Measurements from ENCODE around the gene PKHD1. TPM values are rescaled to one million over a fixed set of nuclear protein-coding genes. Genes with fewer than 3 reads are reported as not detected.

Gene PKHD1
- total and polyA plus RNA-seq, 2 donors (not counting 1 experiment from before 2014, with no cell fraction given): not detected

DNA sequence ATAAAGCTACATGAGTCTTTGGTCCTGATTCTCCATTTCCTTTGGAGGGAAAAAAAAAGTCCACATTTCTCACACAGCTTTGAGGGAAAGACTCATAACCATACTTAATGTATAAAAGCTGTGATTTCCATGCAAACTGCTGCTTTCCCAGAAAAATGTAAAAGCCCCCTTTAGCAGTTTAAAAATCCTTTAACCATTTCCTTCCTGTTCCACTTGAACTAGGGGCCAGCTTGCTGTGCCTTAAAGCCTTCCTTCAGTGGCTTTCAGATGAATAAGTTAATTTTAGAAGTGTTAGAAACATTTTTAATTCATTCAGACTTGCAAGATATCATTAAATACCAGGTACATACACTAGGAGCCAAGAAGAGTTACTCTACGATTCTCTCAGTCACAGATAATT lies 273.5 kb downstream of the PKHD1 start:
- Mint-ChIP-seq H3K9me3 (ENCODE audit: insufficient read depth) (peaks cover 2% of the 10 kb centered on the region), H3K4me3 (no peak overlapping the region), H3K4me1 (no peaks in the 10 kb centered on the region), H3K27me3 (no peaks in the 10 kb centered on the region), H3K27ac (no peak overlapping the region)
- Histone ChIP-seq H3K27ac (ENCODE audit: low read length in 2 of 2) (no peak overlapping the region), H2AFZ (ENCODE audit: insufficient read depth, low read depth, low read length, poor library complexity, severe bottlenecking) (no peak overlapping the region), H3K79me2 (ENCODE audit: control insufficient read depth, insufficient read depth, low read length) (no peaks in the 10 kb centered on the region), H3K9ac (ENCODE audit: low read length) (no peak overlapping the region), H3K4me2 (replicated peaks; ENCODE audit: low read depth, low read length, poor library complexity, severe bottlenecking) (no peak overlapping the region), H3K9me3 (ENCODE audit: control extremely low read depth in 1 of 3, control insufficient read depth in 2 of 3, insufficient read depth in 1 of 3, low read length in 2 of 3) (no peaks in the 10 kb centered on the region), H3K4me1 (ENCODE audit: control insufficient read depth in 2 of 2, insufficient read depth in 2 of 2, low read length in 2 of 2) (no peaks in the 10 kb centered on the region), H4K20me1 (ENCODE audit: control insufficient read depth, insufficient read depth, low read length, poor library complexity, severe bottlenecking) (no peaks in the 10 kb centered on the region), H3K4me3 (ENCODE audit: control extremely low read depth in 1 of 5, extremely low read depth in 1 of 5, insufficient read depth in 1 of 5, low read depth in 2 of 5, low read length in 4 of 5) (no peak overlapping the region), H3K27me3 (replicated peaks in 1 of 4; ENCODE audit: control extremely low read depth in 1 of 4, control insufficient read depth in 3 of 4, insufficient read depth in 4 of 4, low read length in 3 of 4) (no peaks in the 10 kb centered on the region), H3K36me3 (replicated peaks in 1 of 2; ENCODE audit: control extremely low read depth in 1 of 2, control insufficient read depth in 1 of 2, extremely low read depth in 1 of 2, insufficient read depth in 2 of 2, low read length in 1 of 2) (no peaks in the 10 kb centered on the region)
- intact Hi-C loops (cut with micrococcal nuclease): no loop called here
- WGBS (ENCODE audit: insufficient coverage): 21% methylated on average over 1 of the region's 1 CpG
- no peak for TF ChIP-seq EZH2 (IDR thresholded peaks at IDR 0.05; ENCODE audit: borderline replicate concordance, insufficient read depth, low read depth, low read length, poor library complexity, severe bottlenecking)
- DNase-seq (no peak), ATAC-seq (ENCODE audit: low read depth) (no peak)
- ChIA-PET CTCF (no interaction called here), POLR2A (no interaction called here)

DNA sequence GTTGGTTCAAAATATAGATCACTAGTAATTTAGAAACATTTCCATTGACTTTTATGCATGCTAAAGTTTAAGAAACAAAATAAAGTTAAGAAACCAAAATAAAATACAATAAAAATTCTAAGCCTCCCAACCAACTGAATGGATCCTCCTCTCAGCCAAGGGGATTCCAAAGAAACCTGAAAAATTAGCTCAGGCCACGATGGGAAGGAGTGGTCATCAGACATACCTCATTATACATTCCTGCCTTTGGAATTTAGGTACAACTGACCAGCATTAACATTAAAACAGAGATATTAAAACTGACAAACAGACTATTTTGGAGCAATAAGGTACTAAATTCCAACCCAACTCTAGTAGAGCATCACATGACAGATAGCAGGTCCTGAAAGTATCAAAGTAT lies 275.2 kb downstream of the PKHD1 start:
- Histone ChIP-seq H3K4me2 (replicated peaks; ENCODE audit: low read depth, low read length, poor library complexity, severe bottlenecking) (no peak overlapping the region), H3K4me1 (ENCODE audit: control insufficient read depth in 2 of 2, insufficient read depth in 2 of 2, low read length in 2 of 2) (no peaks in the 10 kb centered on the region), H4K20me1 (ENCODE audit: control insufficient read depth, insufficient read depth, low read length, poor library complexity, severe bottlenecking) (no peaks in the 10 kb centered on the region), H3K27ac (ENCODE audit: low read length in 2 of 2) (no peak overlapping the region), H3K79me2 (ENCODE audit: control insufficient read depth, insufficient read depth, low read length) (no peaks in the 10 kb centered on the region), H3K9ac (ENCODE audit: low read length) (no peak overlapping the region), H3K27me3 (replicated peaks in 1 of 4; ENCODE audit: control extremely low read depth in 1 of 4, control insufficient read depth in 3 of 4, insufficient read depth in 4 of 4, low read length in 3 of 4) (no peaks in the 10 kb centered on the region), H3K36me3 (replicated peaks in 1 of 2; ENCODE audit: control extremely low read depth in 1 of 2, control insufficient read depth in 1 of 2, extremely low read depth in 1 of 2, insufficient read depth in 2 of 2, low read length in 1 of 2) (no peaks in the 10 kb centered on the region), H3K4me3 (ENCODE audit: control extremely low read depth in 1 of 5, extremely low read depth in 1 of 5, insufficient read depth in 1 of 5, low read depth in 2 of 5, low read length in 4 of 5) (no peak overlapping the region), H2AFZ (ENCODE audit: insufficient read depth, low read depth, low read length, poor library complexity, severe bottlenecking) (no peak overlapping the region), H3K9me3 (ENCODE audit: control extremely low read depth in 1 of 3, control insufficient read depth in 2 of 3, insufficient read depth in 1 of 3, low read length in 2 of 3) (no peaks in the 10 kb centered on the region)
- DNase-seq (no peak), ATAC-seq (ENCODE audit: low read depth) (no peak)
- WGBS (ENCODE audit: insufficient coverage): 80% methylated on average over 1 of the region's 1 CpG
- TF ChIP-seq, protein P1, sequence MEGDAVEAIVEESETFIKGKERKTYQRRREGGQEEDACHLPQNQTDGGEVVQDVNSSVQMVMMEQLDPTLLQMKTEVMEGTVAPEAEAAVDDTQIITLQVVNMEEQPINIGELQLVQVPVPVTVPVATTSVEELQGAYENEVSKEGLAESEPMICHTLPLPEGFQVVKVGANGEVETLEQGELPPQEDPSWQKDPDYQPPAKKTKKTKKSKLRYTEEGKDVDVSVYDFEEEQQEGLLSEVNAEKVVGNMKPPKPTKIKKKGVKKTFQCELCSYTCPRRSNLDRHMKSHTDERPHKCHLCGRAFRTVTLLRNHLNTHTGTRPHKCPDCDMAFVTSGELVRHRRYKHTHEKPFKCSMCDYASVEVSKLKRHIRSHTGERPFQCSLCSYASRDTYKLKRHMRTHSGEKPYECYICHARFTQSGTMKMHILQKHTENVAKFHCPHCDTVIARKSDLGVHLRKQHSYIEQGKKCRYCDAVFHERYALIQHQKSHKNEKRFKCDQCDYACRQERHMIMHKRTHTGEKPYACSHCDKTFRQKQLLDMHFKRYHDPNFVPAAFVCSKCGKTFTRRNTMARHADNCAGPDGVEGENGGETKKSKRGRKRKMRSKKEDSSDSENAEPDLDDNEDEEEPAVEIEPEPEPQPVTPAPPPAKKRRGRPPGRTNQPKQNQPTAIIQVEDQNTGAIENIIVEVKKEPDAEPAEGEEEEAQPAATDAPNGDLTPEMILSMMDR (IDR thresholded peaks at IDR 0.05): no peak
- no peak for TF ChIP-seq EZH2 (IDR thresholded peaks at IDR 0.05; ENCODE audit: borderline replicate concordance, insufficient read depth, low read depth, low read length, poor library complexity, severe bottlenecking)
- no peak overlapping the region for H3K4me3 Mint-ChIP-seq
- no peak overlapping the region for H3K27ac Mint-ChIP-seq
- ChIA-PET POLR2A (no interaction called here), CTCF (no interaction called here)
- no peaks in the 10 kb centered on the region for H3K27me3 Mint-ChIP-seq
- H3K9me3 Mint-ChIP-seq (ENCODE audit: insufficient read depth): peaks cover 2% of the 10 kb centered on the region
- no peaks in the 10 kb centered on the region for H3K4me1 Mint-ChIP-seq
- intact Hi-C loops (cut with micrococcal nuclease): no loop called here

Data from B cell (primary cell).